HG02973 (cell line): ENCODE data around the gene CYCS.
"Not testable (repeated sequence)": the region's sequence is repeated elsewhere in the genome, so short reads cannot be mapped to it uniquely, and the experiment has no call there.

ENCODE experiments used
- ATAC-seq: cut with Tn5 transposase; IDR thresholded peaks from one replicate; pipeline ENCODE4 v1.9.1; 2021; ENCODE audit warnings: moderate library complexity; ENCODE audit not compliant: unreplicated experiment

Gene CYCS

GRCh38 chr7:25119102-25119501 is 6.0 kb downstream of the CYCS start:
- ATAC-seq: no peak

- peak; percentile 36 for ATAC-seq
Measured at GRCh38 chr7:25118048-25118753, 6.9 kb downstream of the CYCS start.

GRCh38 chr7:25117226-25118047 is 7.6 kb downstream of the CYCS start:
- ATAC-seq: peak; percentile 88

- ATAC-seq: no peak
Measured at GRCh38 chr7:25116621-25117020, 8.4 kb downstream of the CYCS start.

- not testable (repeated sequence) for ATAC-seq
Measured at GRCh38 chr7:25110514-25110913, 14.5 kb downstream of the CYCS start.

- no peak for ATAC-seq
Measured at GRCh38 chr7:25109276-25109675, 15.8 kb downstream of the CYCS start.

- no peak for ATAC-seq
Measured at GRCh38 chr7:25105911-25106310, 19.1 kb downstream of the CYCS start.

GRCh38 chr7:25103773-25104172 is 21.3 kb downstream of the CYCS start:
- ATAC-seq: no peak

GRCh38 chr7:25101817-25102216 is 23.2 kb downstream of the CYCS start:
- no peak for ATAC-seq

- ATAC-seq: peak; percentile 46
Measured at GRCh38 chr7:25098096-25099046, 26.7 kb downstream of the CYCS start.

- ATAC-seq: no peak
Measured at GRCh38 chr7:25095516-25096345, 29.3 kb downstream of the CYCS start.

- peak; percentile 55 for ATAC-seq
Measured at GRCh38 chr7:25093268-25093826, 31.7 kb downstream of the CYCS start.

GRCh38 chr7:25091779-25092178 is 33.3 kb downstream of the CYCS start:
- no peak for ATAC-seq

GRCh38 chr7:25091176-25091575 is 33.9 kb downstream of the CYCS start:
- no peak for ATAC-seq

- no peak for ATAC-seq
Measured at GRCh38 chr7:25090374-25090773, 34.7 kb downstream of the CYCS start.

- ATAC-seq: peak; percentile 88
Measured at GRCh38 chr7:25087855-25088254, 37.2 kb downstream of the CYCS start.

- ATAC-seq: no peak
Measured at GRCh38 chr7:25084821-25085220, 40.2 kb downstream of the CYCS start.

GRCh38 chr7:25083201-25083600 is 41.9 kb downstream of the CYCS start:
- no peak for ATAC-seq

GRCh38 chr7:25082041-25082440 is 43.0 kb downstream of the CYCS start:
- not testable (repeated sequence) for ATAC-seq

GRCh38 chr7:25077096-25077495 is 48.0 kb downstream of the CYCS start:
- no peak for ATAC-seq
